Posterior vena cava (tissue), 2 donors: Measurements from ENCODE around the gene RALGAPB. TPM values are rescaled to one million over a fixed set of nuclear protein-coding genes. Genes with fewer than 3 reads are reported as not detected.
"Not testable (repeated sequence)": the region's sequence is repeated elsewhere in the genome, so short reads cannot be mapped to it uniquely, and the experiment has no call there.

Experiments used
- DNase-seq: peaks from one replicate; pipeline ENCODE4 v3.0.0-alpha.2; 2020; ENCODE audit warnings: low spot score
- intact Hi-C, 2 donors: fragments of 100-400 bp; cut with DNase I; formaldehyde crosslinking; loops; one replicate each; pipeline versions ENCODE4 v1.14.1 to v1.14.2; 2022 to 2023
- total RNA-seq, 2 donors: library from RNA; stranded (reverse); fragmentation: NEBNext Ultra II Directional; extraction: Animal tissue kit (Norgen Biotek cat#: 25700); gene quantifications; one replicate each; pipeline ENCODE4 v1.2.1, GENCODE V29; 2021
- donor health status: DM: yes; HTN: yes; CAD: no.
- donor health status: DM: yes; HTN: yes; CAD: no.

Gene RALGAPB
- total RNA-seq, 2 donors from 2014 or later, result 29.7 to 33.5 TPM

GRCh38 chr20:38445901-38446425 lies 26.7 kb upstream of the RALGAPB start:
- intact Hi-C loops, result no loop called here
- DNase-seq, result no peak

- intact Hi-C loops, result no loop called here
- peak; percentile 98 for DNase-seq
Observed at GRCh38 chr20:38446441-38447209, 26.0 kb upstream of the RALGAPB start.

GRCh38 chr20:38447251-38447661 lies 25.4 kb upstream of the RALGAPB start:
- DNase-seq, result peak; percentile 72
- intact Hi-C loops, result no loop called here

GRCh38 chr20:38447931-38448675 lies 24.5 kb upstream of the RALGAPB start:
- DNase-seq, result peak; percentile 28
- intact Hi-C loops, result no loop called here

- intact Hi-C loops, result no loop called here
- no peak for DNase-seq
Observed at GRCh38 chr20:38449046-38449445, 23.6 kb upstream of the RALGAPB start.

GRCh38 chr20:38450412-38450975 lies 22.1 kb upstream of the RALGAPB start:
- peak; percentile 34 for DNase-seq
- intact Hi-C loops, result no loop called here

- DNase-seq, result peak; percentile 58
- intact Hi-C loops, result no loop called here
Observed at GRCh38 chr20:38452880-38453624, 19.6 kb upstream of the RALGAPB start.

- intact Hi-C loops, result no loop called here
- DNase-seq, result peak; percentile 1
Observed at GRCh38 chr20:38453941-38454340, 18.7 kb upstream of the RALGAPB start.

GRCh38 chr20:38454556-38455473 lies 17.8 kb upstream of the RALGAPB start:
- DNase-seq, result no peak
- intact Hi-C loops, result no loop called here

GRCh38 chr20:38458314-38458713 lies 14.3 kb upstream of the RALGAPB start:
- no peak for DNase-seq
- intact Hi-C loops, result no loop called here

GRCh38 chr20:38460040-38460623 lies 12.5 kb upstream of the RALGAPB start:
- intact Hi-C loops, result no loop called here
- DNase-seq, result no peak

GRCh38 chr20:38460631-38461030 lies 12.0 kb upstream of the RALGAPB start:
- DNase-seq, intact Hi-C loops: not testable (repeated sequence)

- intact Hi-C loops, DNase-seq: not testable (repeated sequence)
Observed at GRCh38 chr20:38461167-38461566, 11.5 kb upstream of the RALGAPB start.

GRCh38 chr20:38461569-38461968 lies 11.1 kb upstream of the RALGAPB start:
- intact Hi-C loops, result not testable (repeated sequence)

GRCh38 chr20:38466171-38466570 lies 6.5 kb upstream of the RALGAPB start:
- intact Hi-C loops, result no loop called here
- no peak for DNase-seq

More at GRCh38 chr20:38461569-38461968, 11.1 kb upstream of the RALGAPB start:
- DNase-seq, result not testable (repeated sequence)

- no peak for DNase-seq
- intact Hi-C loops, result no loop called here
Observed at GRCh38 chr20:38466983-38467382, 5.7 kb upstream of the RALGAPB start.

- DNase-seq, result no peak
- intact Hi-C loops, result no loop called here
Observed at GRCh38 chr20:38471245-38471644, 1.4 kb upstream of the RALGAPB start.

- no peak for DNase-seq
- intact Hi-C loops, result no loop called here
Observed at GRCh38 chr20:38471987-38472512, 593 bp upstream of the RALGAPB start.
